Calu3 (cell line): Measurements from ENCODE around the gene HOXD9. TPM values are rescaled to one million over a fixed set of nuclear protein-coding genes. Genes with fewer than 3 reads are reported as not detected.

ENCODE experiments used
- BruUV-seq: library from RNA; stranded (reverse); fragments of 400-500 nt; replicated peaks from 2 replicates; lab custom pipeline; 2021; lab: Mats Ljungman, UMichigan
- CTCF ChIA-PET: fragments of 300-600 bp; sonication (Branson Sonifier 250); formaldehyde crosslinking; loops from one replicate; lab custom pipeline; 2022; ENCODE audit warnings: antibody characterized with exemption; lab: Charles Lee
- DNase-seq: peaks from one replicate; pipeline ENCODE4 v3.0.0; 2022
- H3K27ac Mint-ChIP-seq: one replicate; pipeline ENCODE4 v1.8.0; 2022; ENCODE audit warnings: mixed read lengths; ENCODE audit not compliant: unreplicated experiment
- H3K27me3 Mint-ChIP-seq: one replicate; pipeline ENCODE4 v1.8.0; 2022; ENCODE audit warnings: mixed read lengths; ENCODE audit not compliant: unreplicated experiment
- H3K36me3 Mint-ChIP-seq: one replicate; pipeline ENCODE4 v1.8.0; 2022; ENCODE audit warnings: mild to moderate bottlenecking, moderate library complexity, mixed read lengths; ENCODE audit not compliant: insufficient read depth, unreplicated experiment
- H3K4me1 Mint-ChIP-seq: one replicate; pipeline ENCODE4 v1.8.0; 2022; ENCODE audit warnings: mild to moderate bottlenecking, low read depth, mixed read lengths; ENCODE audit not compliant: unreplicated experiment
- H3K4me3 Mint-ChIP-seq: one replicate; pipeline ENCODE4 v1.8.0; 2022; ENCODE audit warnings: mild to moderate bottlenecking, low read depth, moderate library complexity, mixed read lengths; ENCODE audit not compliant: unreplicated experiment
- H3K9me3 Mint-ChIP-seq: one replicate; pipeline ENCODE4 v1.8.0; 2022; ENCODE audit warnings: low read depth, mixed read lengths; ENCODE audit not compliant: unreplicated experiment
- CTCF ChIP-seq: fragments of 200-600 bp; IDR thresholded peaks from one replicate; pipeline ENCODE4 v1.8.0; 2022; ENCODE audit warnings: antibody characterized with exemption; ENCODE audit not compliant: unreplicated experiment
- intact Hi-C: fragments of 100-400 bp; cut with micrococcal nuclease; formaldehyde crosslinking; loops from one replicate; pipeline ENCODE4 v1.10.0; 2022; ENCODE audit not compliant: unreplicated experiment
- total RNA-seq: library from RNA; stranded (reverse); gene quantifications from 2 replicates; pipeline ENCODE4 v1.2.3, GENCODE V29; 2022

The HOXD9 gene
- total RNA-seq, 1 experiment from 2014 or later: not detected

GRCh38 chr2:176079831-176080539 lies 42.5 kb upstream of the HOXD9 start:
- H3K27ac Mint-ChIP-seq: no peak overlapping the region
- H3K4me3 Mint-ChIP-seq: peak overlapping the region; percentile 86
- peaks cover 2% of the 10 kb centered on the region for H3K9me3 Mint-ChIP-seq
- H3K27me3 Mint-ChIP-seq: peaks cover 34% of the 10 kb centered on the region
- BruUV-seq: no TSS peak
- peaks cover 8% of the 10 kb centered on the region for H3K4me1 Mint-ChIP-seq
- peak; percentile 93 for TF ChIP-seq CTCF
- H3K36me3 Mint-ChIP-seq: peaks cover 15% of the 10 kb centered on the region
- intact Hi-C loops: loop anchor here (10.0 kb wide), 1 partner anchor 115 kb away; no protein-coding TSS in a partner anchor
- DNase-seq: peak; percentile 79
- CTCF ChIA-PET: interaction anchor here (1.0 to 1.2 kb wide), 2 partner anchors 274 to 374 kb away, joined by 3 read pairs; no protein-coding TSS in a partner anchor

GRCh38 chr2:176080540-176081375 lies 41.8 kb upstream of the HOXD9 start:
- intact Hi-C loops: no loop called here

GRCh38 chr2:176081376-176081836 lies 41.1 kb upstream of the HOXD9 start:
- H3K27ac Mint-ChIP-seq: no peak overlapping the region
- peaks cover 2% of the 10 kb centered on the region for H3K9me3 Mint-ChIP-seq
- peaks cover 15% of the 10 kb centered on the region for H3K36me3 Mint-ChIP-seq
- H3K4me3 Mint-ChIP-seq: no peak overlapping the region
- peaks cover 27% of the 10 kb centered on the region for H3K27me3 Mint-ChIP-seq
- CTCF ChIA-PET: interaction anchor here (1.0 kb wide), 1 partner anchor 276 kb away, joined by 3 read pairs; no protein-coding TSS in a partner anchor
- no peak for TF ChIP-seq CTCF
- no peak for DNase-seq
- BruUV-seq: no TSS peak
- peaks cover 5% of the 10 kb centered on the region for H3K4me1 Mint-ChIP-seq
- intact Hi-C loops: no loop called here

More at GRCh38 chr2:176080540-176081375, 41.8 kb upstream of the HOXD9 start:
- Mint-ChIP-seq H3K36me3 (peaks cover 15% of the 10 kb centered on the region), H3K4me1 (peaks cover 8% of the 10 kb centered on the region), H3K4me3 (peak overlapping the region; percentile 86), H3K27ac (no peak overlapping the region), H3K27me3 (peaks cover 27% of the 10 kb centered on the region), H3K9me3 (peaks cover 2% of the 10 kb centered on the region)
- DNase-seq: peak; percentile 30
- BruUV-seq: no TSS peak
- CTCF ChIA-PET: interaction anchor here (1.0 kb wide), 1 partner anchor 275 kb away, joined by 3 read pairs; no protein-coding TSS in a partner anchor
- no peak for TF ChIP-seq CTCF

GRCh38 chr2:176081837-176082524 lies 40.5 kb upstream of the HOXD9 start:
- Mint-ChIP-seq H3K4me3 (no peak overlapping the region), H3K36me3 (peaks cover 15% of the 10 kb centered on the region), H3K27me3 (peaks cover 32% of the 10 kb centered on the region), H3K9me3 (peaks cover 2% of the 10 kb centered on the region), H3K27ac (no peak overlapping the region), H3K4me1 (no peaks in the 10 kb centered on the region)
- DNase-seq: no peak
- BruUV-seq: no TSS peak
- intact Hi-C loops: no loop called here
- TF ChIP-seq CTCF: no peak
- CTCF ChIA-PET: no interaction called here
